Stomach (tissue), 9 donors: ENCODE results near the gene RAPGEF1. TPM values are rescaled to one million over a fixed set of nuclear protein-coding genes. Genes with fewer than 3 reads are reported as not detected.
A peak's percentile ranks its signal among the peaks of the same experiment; 100 is the strongest.

Source experiments
- DNase-seq, 2 donors: peaks; one replicate each; pipeline versions ENCODE4 v3.0.0 to v3.0.0-alpha.2; 2013 to 2019
- H3K27ac ChIP-seq, 5 donors: fragments of 200-600 bp in 4 of 5; sonication (generic) in 4 of 5; one replicate each; pipeline ENCODE4 v1.5.1; 2013 to 2019; ENCODE audit warnings: mild to moderate bottlenecking in 1 of 5, moderate library complexity in 1 of 5
- H3K27me3 ChIP-seq, 3 donors: fragments of 200-600 bp; sonication (generic); one replicate each; pipeline ENCODE4 v1.5.1; 2017 to 2019; ENCODE audit warnings: mixed run types in 1 of 3
- H3K36me3 ChIP-seq, 4 donors: fragments of 200-600 bp; sonication (generic); 1 replicate in 3 of 4; 2 replicates in 1 of 4; pipeline ENCODE4 v1.5.1; 2016 to 2019
- H3K4me1 ChIP-seq, 4 donors: fragments of 200-600 bp; sonication (generic); one replicate each; pipeline ENCODE4 v1.5.1; 2016 to 2019
- H3K4me3 ChIP-seq, 4 donors: fragments of 200-600 bp; sonication (generic) in 3 of 4; one replicate each; pipeline ENCODE4 v1.5.1; 2016 to 2019; ENCODE audit warnings: mild to moderate bottlenecking in 1 of 4
- H3K9me3 ChIP-seq, 4 donors: fragments of 200-600 bp; sonication (generic); one replicate each; pipeline ENCODE4 v1.5.1; 2016 to 2019
- CTCF ChIP-seq, 7 experiments: fragments of 450-650 bp in 4 of 7; fragments of 200-600 bp in 3 of 7; sonication (generic) in 3 of 7; IDR thresholded peaks; one replicate each; pipeline ENCODE4 v1.5.1; 2016 to 2019; ENCODE audit warnings: antibody characterized with exemption in 7 of 7, control low read depth in 2 of 7, mild to moderate bottlenecking in 1 of 7
- EP300 ChIP-seq: sonication (generic); formaldehyde crosslinking; IDR thresholded peaks from one replicate; pipeline ENCODE4 v1.6.1; 2017; ENCODE audit warnings: antibody characterized with exemption
- POLR2A ChIP-seq, 4 donors: fragments of 450-650 bp; IDR thresholded peaks; one replicate each; pipeline ENCODE4 v1.6.1; 2016; ENCODE audit warnings: antibody characterized with exemption in 4 of 4, control low read depth in 2 of 4, mild to moderate bottlenecking in 1 of 4, moderate library complexity in 1 of 4
- POLR2AphosphoS5 ChIP-seq, 3 donors: sonication (generic); formaldehyde crosslinking; IDR thresholded peaks; one replicate each; pipeline ENCODE4 v1.6.1; 2016; ENCODE audit warnings: antibody characterized with exemption in 3 of 3
- WGBS, 5 donors: extraction: QIAGEN DNeasy Blood & Tissue Kit in 3 of 5; methylation state at CpG; one replicate each; pipeline versions ENCODE4 v1.1.5 to v1.1.7; 2013 to 2018; 5-methylcytosine and 5-hydroxymethylcytosine counted together
- intact Hi-C: fragments of 100-400 bp; cut with DNase I; formaldehyde crosslinking; loops from one replicate; pipeline ENCODE4 v1.15.1; 2023; ENCODE audit warnings: low total_unique reads
- polyA plus RNA-seq, 3 donors: library from polyadenylated mRNA; stranded (reverse); fragments of 200-250 nt; gene quantifications; one replicate each; pipeline ENCODE4 v1.2.3, GENCODE V29; 2013
- total RNA-seq, 5 donors: library from RNA; depleted of rRNA; stranded (reverse); fragments of >200 nt; gene quantifications; one replicate each; pipeline versions ENCODE4 v1.1.0 to v1.2.3, GENCODE V29; 2014 to 2016
- donor health status: healthy with polysubstance abuse.
- donor health status: Bipolar disorder and iron deficiency.
- donor health status: healthy.

The RAPGEF1 gene
- total and polyA plus RNA-seq, 8 donors = 8.4 to 84.6 (median 45.1) TPM

GRCh38 chr9:131673068-131673467, 66.8 kb downstream of the RAPGEF1 start:
- H3K4me1 ChIP-seq = peaks cover 57 to 92% (median 77%) of the 10 kb centered on the region in 4 donors
- intact Hi-C loops = no loop called here

DNA sequence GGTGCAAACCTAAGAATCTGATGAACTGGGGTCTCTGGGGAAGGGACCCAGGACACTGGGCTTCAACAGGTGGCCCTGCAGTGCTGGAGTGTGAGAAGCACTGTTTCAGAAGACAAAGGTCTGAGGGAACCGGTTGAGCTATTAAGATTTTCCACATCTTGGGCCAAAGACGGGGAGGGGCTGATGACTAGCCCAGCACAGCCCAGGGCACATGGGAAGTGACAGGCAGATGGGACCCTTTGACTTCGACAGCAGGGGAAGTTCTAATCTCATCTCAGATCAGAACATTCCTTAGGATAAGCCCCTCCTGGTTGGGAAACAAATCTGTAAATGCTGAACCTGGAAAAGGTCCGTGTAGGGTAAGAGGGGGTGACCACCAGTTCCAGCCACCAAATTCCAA, 67.4 kb downstream of the RAPGEF1 start:
- WGBS, 5 donors = 46 to 64% (median 57%) methylated on average over 4 of the region's 4 CpGs
- Histone ChIP-seq H3K27ac (peak overlapping the region in 3 of 5 donors; percentile 7 to 88 (median 80)), H3K9me3 (no peaks in the 10 kb centered on the region), H3K27me3 (no peaks in the 10 kb centered on the region), H3K4me1 (peaks cover 56 to 92% (median 77%) of the 10 kb centered on the region in 4 donors), H3K36me3 (no peaks in the 10 kb centered on the region), H3K4me3 (no peak overlapping the region)
- peak in 1 of 2 donors; percentile 17 for DNase-seq
- TF ChIP-seq POLR2A (IDR thresholded peaks at IDR 0.05) (no peak), POLR2AphosphoS5 (IDR thresholded peaks at IDR 0.05) (no peak), EP300 (no peak), CTCF (IDR thresholded peaks at IDR 0.05) (no peak)
- intact Hi-C loops = no loop called here

More at GRCh38 chr9:131673068-131673467, 66.8 kb downstream of the RAPGEF1 start:
- Histone ChIP-seq H3K27ac (peak overlapping the region in 3 of 5 donors; percentile 7 to 88 (median 80)), H3K4me3 (no peak overlapping the region), H3K9me3 (no peaks in the 10 kb centered on the region), H3K36me3 (no peaks in the 10 kb centered on the region), H3K27me3 (no peaks in the 10 kb centered on the region)
- TF ChIP-seq POLR2AphosphoS5 (IDR thresholded peaks at IDR 0.05) = no peak
- no peak for TF ChIP-seq POLR2A (IDR thresholded peaks at IDR 0.05)
- no peak for TF ChIP-seq EP300
- no peak for TF ChIP-seq CTCF (IDR thresholded peaks at IDR 0.05)
- DNase-seq = no peak
- 92 to 100% (median 96%) methylated on average over 1 of the region's 1 CpG for WGBS, 5 donors

DNA sequence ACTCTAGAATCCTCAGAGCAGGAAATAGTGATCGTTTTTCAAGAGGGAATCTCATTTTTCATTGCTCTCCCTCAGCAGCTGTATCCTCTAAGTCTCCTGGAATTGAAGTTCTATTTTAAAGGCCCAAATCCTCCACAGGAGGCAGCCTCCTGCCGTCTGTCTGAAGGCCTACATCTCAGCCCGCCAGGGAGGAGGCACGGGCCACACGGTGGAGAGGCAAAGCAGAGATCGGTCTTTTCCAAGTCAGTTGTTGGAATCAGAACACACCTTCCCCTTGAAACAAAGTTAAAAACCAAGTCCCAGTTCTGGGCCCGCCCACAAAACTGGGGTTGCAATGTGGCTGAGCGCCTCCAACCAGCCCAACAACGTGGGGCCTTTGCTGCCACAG, 68.7 kb downstream of the RAPGEF1 start:
- Histone ChIP-seq H3K9me3 (no peaks in the 10 kb centered on the region), H3K4me1 (peaks cover 43 to 92% (median 72%) of the 10 kb centered on the region in 4 donors), H3K27ac (peak overlapping the region; percentile 33 to 88 (median 75)), H3K27me3 (no peaks in the 10 kb centered on the region), H3K4me3 (no peak overlapping the region), H3K36me3 (no peaks in the 10 kb centered on the region)
- 80 to 86% (median 81%) methylated on average over 9 of the region's 9 CpGs for WGBS, 5 donors
- TF ChIP-seq POLR2A (IDR thresholded peaks at IDR 0.05) (no peak), EP300 (no peak), POLR2AphosphoS5 (IDR thresholded peaks at IDR 0.05) (no peak), CTCF (IDR thresholded peaks at IDR 0.05) (no peak)
- DNase-seq = peak in 1 of 2 donors; percentile 28
- intact Hi-C loops = no loop called here

- DNase-seq = peak in 1 of 2 donors; percentile 40
- Histone ChIP-seq H3K36me3 (no peaks in the 10 kb centered on the region), H3K27me3 (no peaks in the 10 kb centered on the region), H3K4me1 (peaks cover 37 to 92% (median 69%) of the 10 kb centered on the region in 4 donors), H3K4me3 (no peak overlapping the region), H3K9me3 (no peaks in the 10 kb centered on the region), H3K27ac (peak overlapping the region in 4 of 5 donors; percentile 65 to 88 (median 78))
- intact Hi-C loops = no loop called here
- TF ChIP-seq POLR2AphosphoS5 (IDR thresholded peaks at IDR 0.05) = peak in 1 of 3 donors; percentile 31
- no peak for TF ChIP-seq EP300
- peak in 1 of 7 experiments; percentile 3 for TF ChIP-seq CTCF (IDR thresholded peaks at IDR 0.05)
- TF ChIP-seq POLR2A (IDR thresholded peaks at IDR 0.05) = no peak
- WGBS, 5 donors = 76 to 87% (median 86%) methylated on average over 13 of the region's 13 CpGs
Observed at GRCh38 chr9:131670247-131671132, 69.4 kb downstream of the RAPGEF1 start.
